ENCODE data around the gene MPRIP. TPM values are rescaled to one million over a fixed set of nuclear protein-coding genes. Genes with fewer than 3 reads are reported as not detected.

The MPRIP gene
- total and polyA plus RNA-seq, 2 donors (not counting 1 experiment from before 2014, with no cell fraction given), result 130 to 299 TPM

DNA sequence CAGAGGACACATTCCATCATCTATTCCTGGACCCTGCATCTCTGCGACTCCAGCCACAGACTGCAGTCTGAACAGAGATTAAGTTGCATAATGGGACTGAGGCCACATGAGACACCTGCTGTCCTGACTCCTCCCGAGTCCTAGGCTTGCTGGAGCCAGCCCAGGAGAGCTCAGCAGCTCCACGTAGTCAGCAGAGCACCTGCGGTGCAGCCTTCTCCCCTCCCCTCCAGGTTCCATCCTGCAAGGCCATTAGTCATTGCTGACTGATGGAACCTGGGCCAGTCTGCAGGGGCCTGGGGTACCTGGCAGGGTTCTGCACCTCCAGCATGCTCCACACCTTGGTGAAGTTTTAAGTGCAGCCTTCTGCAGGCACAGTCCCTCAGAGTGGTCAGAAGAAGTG, 87.2 kb downstream of the MPRIP start:
- no peaks in the 10 kb centered on the region for H3K9me3 Mint-ChIP-seq (ENCODE audit: insufficient read depth)
- no peak overlapping the region for H3K27ac Mint-ChIP-seq

DNA sequence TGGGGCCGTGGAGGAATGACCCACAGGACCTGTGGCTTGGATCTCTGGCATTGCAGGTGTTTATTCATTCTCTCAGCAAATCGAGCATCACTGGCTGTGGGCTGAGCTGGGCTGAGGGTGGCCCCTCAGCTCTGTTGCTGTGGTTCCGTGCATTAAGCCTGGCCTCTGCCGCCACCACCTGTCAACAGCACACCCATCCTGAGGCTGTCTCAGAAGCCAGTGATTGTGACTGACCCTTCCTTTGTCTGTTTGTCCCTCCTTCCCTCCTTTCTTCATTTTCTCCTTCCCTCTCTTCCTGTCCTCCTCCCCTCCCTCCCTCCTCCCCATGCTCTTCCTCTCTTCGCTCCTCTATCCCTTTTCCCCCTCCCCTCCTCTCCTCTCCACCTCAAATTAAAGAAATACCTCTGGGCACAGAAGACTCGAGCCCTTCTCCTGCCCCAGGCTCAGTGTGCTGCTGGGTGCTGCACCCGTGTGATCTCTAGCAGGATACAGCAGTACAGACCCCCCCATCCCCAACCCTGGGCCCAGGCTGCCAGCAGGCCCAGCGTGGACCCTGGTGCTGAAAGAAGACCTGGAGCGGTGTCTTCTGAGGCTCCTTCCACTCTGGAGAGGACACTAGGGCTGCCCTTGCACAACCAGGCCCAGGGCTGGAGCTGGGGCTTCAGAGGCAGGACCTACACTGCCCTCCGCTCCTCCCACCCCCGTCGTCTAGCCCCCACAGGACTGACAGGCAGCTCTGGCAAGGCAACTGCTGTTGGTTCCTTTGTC, 88.0 kb downstream of the MPRIP start:
- POLR2A ChIA-PET, result no interaction called here
- 94% methylated on average over 9 of the region's 12 CpGs for WGBS (ENCODE audit: insufficient coverage)
- Histone ChIP-seq H3K79me2 (ENCODE audit: control insufficient read depth, insufficient read depth, low read length) (peaks cover 53% of the 10 kb centered on the region), H3K27ac (ENCODE audit: low read length in 2 of 2) (no peak overlapping the region), H2AFZ (ENCODE audit: insufficient read depth, low read depth, low read length, poor library complexity, severe bottlenecking) (no peak overlapping the region), H3K27me3 (replicated peaks in 1 of 4; ENCODE audit: control extremely low read depth in 1 of 4, control insufficient read depth in 3 of 4, insufficient read depth in 4 of 4, low read length in 3 of 4) (no peaks in the 10 kb centered on the region), H3K4me2 (replicated peaks; ENCODE audit: low read depth, low read length, poor library complexity, severe bottlenecking) (no peak overlapping the region), H3K36me3 (replicated peaks in 1 of 2; ENCODE audit: control extremely low read depth in 1 of 2, control insufficient read depth in 1 of 2, extremely low read depth in 1 of 2, insufficient read depth in 2 of 2, low read length in 1 of 2) (peaks cover 0 to 84% of the 10 kb centered on the region in 2 experiments), H3K4me3 (ENCODE audit: control extremely low read depth in 1 of 5, extremely low read depth in 1 of 5, insufficient read depth in 1 of 5, low read depth in 2 of 5, low read length in 4 of 5) (no peak overlapping the region), H3K4me1 (ENCODE audit: control insufficient read depth in 2 of 2, insufficient read depth in 2 of 2, low read length in 2 of 2) (peaks cover 10 to 12% of the 10 kb centered on the region in 2 donors), H3K9me3 (ENCODE audit: control extremely low read depth in 1 of 3, control insufficient read depth in 2 of 3, insufficient read depth in 1 of 3, low read length in 2 of 3) (no peaks in the 10 kb centered on the region), H4K20me1 (ENCODE audit: control insufficient read depth, insufficient read depth, low read length, poor library complexity, severe bottlenecking) (peaks cover 83% of the 10 kb centered on the region), H3K9ac (ENCODE audit: low read length) (no peak overlapping the region)
- no peaks in the 10 kb centered on the region for H3K9me3 Mint-ChIP-seq (ENCODE audit: insufficient read depth)
- no peak overlapping the region for H3K27ac Mint-ChIP-seq
- TF ChIP-seq EZH2 (IDR thresholded peaks at IDR 0.05; ENCODE audit: borderline replicate concordance, insufficient read depth, low read depth, low read length, poor library complexity, severe bottlenecking), result no peak
- TF ChIP-seq, protein P1, sequence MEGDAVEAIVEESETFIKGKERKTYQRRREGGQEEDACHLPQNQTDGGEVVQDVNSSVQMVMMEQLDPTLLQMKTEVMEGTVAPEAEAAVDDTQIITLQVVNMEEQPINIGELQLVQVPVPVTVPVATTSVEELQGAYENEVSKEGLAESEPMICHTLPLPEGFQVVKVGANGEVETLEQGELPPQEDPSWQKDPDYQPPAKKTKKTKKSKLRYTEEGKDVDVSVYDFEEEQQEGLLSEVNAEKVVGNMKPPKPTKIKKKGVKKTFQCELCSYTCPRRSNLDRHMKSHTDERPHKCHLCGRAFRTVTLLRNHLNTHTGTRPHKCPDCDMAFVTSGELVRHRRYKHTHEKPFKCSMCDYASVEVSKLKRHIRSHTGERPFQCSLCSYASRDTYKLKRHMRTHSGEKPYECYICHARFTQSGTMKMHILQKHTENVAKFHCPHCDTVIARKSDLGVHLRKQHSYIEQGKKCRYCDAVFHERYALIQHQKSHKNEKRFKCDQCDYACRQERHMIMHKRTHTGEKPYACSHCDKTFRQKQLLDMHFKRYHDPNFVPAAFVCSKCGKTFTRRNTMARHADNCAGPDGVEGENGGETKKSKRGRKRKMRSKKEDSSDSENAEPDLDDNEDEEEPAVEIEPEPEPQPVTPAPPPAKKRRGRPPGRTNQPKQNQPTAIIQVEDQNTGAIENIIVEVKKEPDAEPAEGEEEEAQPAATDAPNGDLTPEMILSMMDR (IDR thresholded peaks at IDR 0.05), result no peak
- CTCF ChIA-PET, result no interaction called here
- intact Hi-C loops (cut with micrococcal nuclease), result no loop called here
- no peaks in the 10 kb centered on the region for H3K27me3 Mint-ChIP-seq
- ATAC-seq (ENCODE audit: low read depth), result no peak
- H3K4me1 Mint-ChIP-seq, result peaks cover 13% of the 10 kb centered on the region
- H3K4me3 Mint-ChIP-seq, result no peak overlapping the region
- DNase-seq, result no peak

More for the DNA sequence above, 87.2 kb downstream of the MPRIP start:
- intact Hi-C loops (cut with micrococcal nuclease), result no loop called here
- no peak overlapping the region for H2AFZ ChIP-seq (ENCODE audit: insufficient read depth, low read depth, low read length, poor library complexity, severe bottlenecking)
- H3K9me3 ChIP-seq (ENCODE audit: control extremely low read depth in 1 of 3, control insufficient read depth in 2 of 3, insufficient read depth in 1 of 3, low read length in 2 of 3), result no peaks in the 10 kb centered on the region
- no peak overlapping the region for H3K27ac ChIP-seq (ENCODE audit: low read length in 2 of 2)
- H3K4me1 ChIP-seq (ENCODE audit: control insufficient read depth in 2 of 2, insufficient read depth in 2 of 2, low read length in 2 of 2), result peaks cover 18 to 20% of the 10 kb centered on the region in 2 donors
- TF ChIP-seq EZH2 (IDR thresholded peaks at IDR 0.05; ENCODE audit: borderline replicate concordance, insufficient read depth, low read depth, low read length, poor library complexity, severe bottlenecking), result no peak
- TF ChIP-seq, protein P1 (IDR thresholded peaks at IDR 0.05), result no peak
- peaks cover 59% of the 10 kb centered on the region for H3K79me2 ChIP-seq (ENCODE audit: control insufficient read depth, insufficient read depth, low read length)
- no peak overlapping the region for H3K4me3 ChIP-seq (ENCODE audit: control extremely low read depth in 1 of 5, extremely low read depth in 1 of 5, insufficient read depth in 1 of 5, low read depth in 2 of 5, low read length in 4 of 5)
- H3K36me3 ChIP-seq (replicated peaks in 1 of 2; ENCODE audit: control extremely low read depth in 1 of 2, control insufficient read depth in 1 of 2, extremely low read depth in 1 of 2, insufficient read depth in 2 of 2, low read length in 1 of 2), result peaks cover 0 to 78% of the 10 kb centered on the region in 2 experiments
- no peak overlapping the region for H3K9ac ChIP-seq (ENCODE audit: low read length)
- H3K4me2 ChIP-seq (replicated peaks; ENCODE audit: low read depth, low read length, poor library complexity, severe bottlenecking), result no peak overlapping the region
- Mint-ChIP-seq H3K4me1 (peaks cover 21% of the 10 kb centered on the region), H3K27me3 (no peaks in the 10 kb centered on the region), H3K4me3 (no peak overlapping the region)
- no peaks in the 10 kb centered on the region for H3K27me3 ChIP-seq (replicated peaks in 1 of 4; ENCODE audit: control extremely low read depth in 1 of 4, control insufficient read depth in 3 of 4, insufficient read depth in 4 of 4, low read length in 3 of 4)
- no peak for DNase-seq
- peaks cover 83% of the 10 kb centered on the region for H4K20me1 ChIP-seq (ENCODE audit: control insufficient read depth, insufficient read depth, low read length, poor library complexity, severe bottlenecking)
- ChIA-PET POLR2A (no interaction called here), CTCF (no interaction called here)
- ATAC-seq (ENCODE audit: low read depth), result no peak
- 96% methylated on average over 4 of the region's 4 CpGs for WGBS (ENCODE audit: insufficient coverage)
